C4-2B (cell line): ENCODE measurements around the gene ADCY6.
A peak's percentile ranks its signal among the peaks of the same experiment; 100 is the strongest.

Experiments
- CTCF ChIP-seq: fragments of 450-650 bp; conservative IDR thresholded peaks from 2 replicates; pipeline ENCODE4 v1.5.1; 2017; ENCODE audit warnings: mild to moderate bottlenecking
- ZFX ChIP-seq: fragments of 450-650 bp; IDR thresholded peaks from 2 replicates; pipeline ENCODE4 v1.6.1; 2017

- TF ChIP-seq CTCF: peak; percentile 93
- no peak for TF ChIP-seq ZFX
These were observed 6.9 kb upstream of the ADCY6 start for GRCh38 chr12:48795550-48796455.
